Natural killer cell (primary cell): ENCODE measurements around the gene PDZK1. TPM values are rescaled to one million over a fixed set of nuclear protein-coding genes. Genes with fewer than 3 reads are reported as not detected.

Source experiments
- ATAC-seq, 3 donors: fragments of 150-1000 bp in 2 of 3; fragments of 200-7000 bp in 1 of 3; cut with Tn5 transposase; 1 replicate in 1 of 3; 2 replicates in 2 of 3; pipeline ENCODE4 v1.10.0; 2021; ENCODE audit warnings: mild to moderate bottlenecking in 2 of 3, moderate library complexity in 2 of 3
- DNase-seq, 2 donors: peaks; one replicate each; pipeline versions ENCODE4 v3.0.0 to v3.0.0-alpha.2; 2013 to 2021; ENCODE audit warnings: mixed read lengths in 1 of 2
- H3K27ac ChIP-seq: one replicate; pipeline ENCODE4 v1.5.1; 2013; ENCODE audit warnings: mild to moderate bottlenecking, low read length
- H3K27me3 ChIP-seq: one replicate; pipeline ENCODE4 v1.6.1; 2013; ENCODE audit warnings: low read length; ENCODE audit not compliant: control insufficient read depth, insufficient read depth
- H3K36me3 ChIP-seq: one replicate; pipeline ENCODE4 v1.6.1; 2013; ENCODE audit warnings: low read length; ENCODE audit not compliant: control insufficient read depth, insufficient read depth
- H3K4me1 ChIP-seq: one replicate; pipeline ENCODE4 v1.6.1; 2013; ENCODE audit warnings: low read length; ENCODE audit not compliant: control insufficient read depth, insufficient read depth
- H3K4me3 ChIP-seq: one replicate; pipeline ENCODE4 v1.5.1; 2013; ENCODE audit warnings: low read length
- H3K9me3 ChIP-seq: one replicate; pipeline ENCODE4 v1.6.1; 2013; ENCODE audit warnings: low read length; ENCODE audit not compliant: control insufficient read depth, insufficient read depth
- H3K27ac Mint-ChIP-seq, 2 donors: one replicate each; pipeline ENCODE4 v1.8.0; 2022; ENCODE audit warnings: mild to moderate bottlenecking in 2 of 2, mixed read lengths in 2 of 2, moderate library complexity in 1 of 2
- H3K27me3 Mint-ChIP-seq, 2 donors: one replicate each; pipeline ENCODE4 v1.8.0; 2022; ENCODE audit warnings: low read depth in 2 of 2, mixed read lengths in 2 of 2
- H3K36me3 Mint-ChIP-seq: one replicate; pipeline ENCODE4 v1.8.0; 2022; ENCODE audit warnings: mixed read lengths
- H3K4me1 Mint-ChIP-seq, 2 donors: one replicate each; pipeline ENCODE4 v1.8.0; 2022; ENCODE audit warnings: mixed read lengths in 2 of 2
- H3K4me3 Mint-ChIP-seq: one replicate; pipeline ENCODE4 v1.8.0; 2022; ENCODE audit warnings: mild to moderate bottlenecking, moderate library complexity, mixed read lengths
- H3K9me3 Mint-ChIP-seq, 2 donors: one replicate each; pipeline ENCODE4 v1.8.0; 2022; ENCODE audit warnings: mixed read lengths in 2 of 2
- WGBS: methylation state at CpG from one replicate; pipeline ENCODE4 v1.1.7; 2013; ENCODE audit warnings: missing lambda C conversion rate; ENCODE audit not compliant: insufficient coverage; 5-methylcytosine and 5-hydroxymethylcytosine counted together
- intact Hi-C: fragments of 100-400 bp; cut with micrococcal nuclease; formaldehyde crosslinking; loops from one replicate; pipeline ENCODE4 v1.14.2; 2022
- total RNA-seq, 4 donors: library from RNA; stranded (reverse); fragments of 120-200 nt in 1 of 4; gene quantifications; one replicate each; pipeline versions ENCODE4 v1.2.3 to v1.2.4, GENCODE V29; 2013 to 2022
- TF ChIP-seq, protein P1 (sequence below): fragments of 200-600 bp; IDR thresholded peaks from one replicate; pipeline ENCODE4 v1.8.0; 2022; ENCODE audit warnings: antibody characterized with exemption

Gene PDZK1
- total RNA-seq, 3 donors from 2014 or later (not counting 1 experiment from before 2014, with no cell fraction given), result 0.96 to 2.9 (median 1.4) TPM

DNA sequence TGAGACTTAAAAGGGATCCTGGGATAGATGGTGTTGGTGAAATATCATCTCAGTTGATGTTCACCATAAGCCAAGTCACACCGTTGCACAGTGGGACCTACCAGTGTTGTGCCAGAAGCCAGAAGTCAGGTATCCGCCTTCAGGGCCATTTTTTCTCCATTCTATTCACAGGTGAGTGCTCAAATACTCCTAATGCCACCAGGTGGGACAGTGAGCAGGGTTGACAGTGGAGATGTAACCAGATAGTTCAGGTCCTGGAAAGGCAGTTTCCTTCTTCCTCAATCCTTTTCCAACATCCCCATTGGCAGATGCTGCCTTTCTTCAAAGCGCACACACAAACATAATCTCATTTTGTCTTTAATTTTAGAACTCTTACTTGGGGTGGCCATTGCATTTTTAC lies 23.7 kb upstream of the PDZK1 start:
- Histone ChIP-seq H3K27me3 (no peaks in the 10 kb centered on the region), H3K9me3 (no peaks in the 10 kb centered on the region), H3K27ac (no peak overlapping the region), H3K36me3 (peaks cover 55% of the 10 kb centered on the region), H3K4me1 (no peaks in the 10 kb centered on the region), H3K4me3 (no peak overlapping the region)
- WGBS, result 100% methylated on average over 2 of the region's 3 CpGs
- Mint-ChIP-seq H3K4me3 (no peak overlapping the region), H3K27ac (peak overlapping the region; percentile 19 to 68), H3K9me3 (no peaks in the 10 kb centered on the region), H3K4me1 (peaks cover 26 to 31% of the 10 kb centered on the region in 2 donors), H3K27me3 (no peaks in the 10 kb centered on the region), H3K36me3 (peaks cover 9% of the 10 kb centered on the region)
- DNase-seq, result no peak
- intact Hi-C loops, result no loop called here
- no peak for ATAC-seq
- TF ChIP-seq, protein P1, sequence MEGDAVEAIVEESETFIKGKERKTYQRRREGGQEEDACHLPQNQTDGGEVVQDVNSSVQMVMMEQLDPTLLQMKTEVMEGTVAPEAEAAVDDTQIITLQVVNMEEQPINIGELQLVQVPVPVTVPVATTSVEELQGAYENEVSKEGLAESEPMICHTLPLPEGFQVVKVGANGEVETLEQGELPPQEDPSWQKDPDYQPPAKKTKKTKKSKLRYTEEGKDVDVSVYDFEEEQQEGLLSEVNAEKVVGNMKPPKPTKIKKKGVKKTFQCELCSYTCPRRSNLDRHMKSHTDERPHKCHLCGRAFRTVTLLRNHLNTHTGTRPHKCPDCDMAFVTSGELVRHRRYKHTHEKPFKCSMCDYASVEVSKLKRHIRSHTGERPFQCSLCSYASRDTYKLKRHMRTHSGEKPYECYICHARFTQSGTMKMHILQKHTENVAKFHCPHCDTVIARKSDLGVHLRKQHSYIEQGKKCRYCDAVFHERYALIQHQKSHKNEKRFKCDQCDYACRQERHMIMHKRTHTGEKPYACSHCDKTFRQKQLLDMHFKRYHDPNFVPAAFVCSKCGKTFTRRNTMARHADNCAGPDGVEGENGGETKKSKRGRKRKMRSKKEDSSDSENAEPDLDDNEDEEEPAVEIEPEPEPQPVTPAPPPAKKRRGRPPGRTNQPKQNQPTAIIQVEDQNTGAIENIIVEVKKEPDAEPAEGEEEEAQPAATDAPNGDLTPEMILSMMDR, result no peak

DNA sequence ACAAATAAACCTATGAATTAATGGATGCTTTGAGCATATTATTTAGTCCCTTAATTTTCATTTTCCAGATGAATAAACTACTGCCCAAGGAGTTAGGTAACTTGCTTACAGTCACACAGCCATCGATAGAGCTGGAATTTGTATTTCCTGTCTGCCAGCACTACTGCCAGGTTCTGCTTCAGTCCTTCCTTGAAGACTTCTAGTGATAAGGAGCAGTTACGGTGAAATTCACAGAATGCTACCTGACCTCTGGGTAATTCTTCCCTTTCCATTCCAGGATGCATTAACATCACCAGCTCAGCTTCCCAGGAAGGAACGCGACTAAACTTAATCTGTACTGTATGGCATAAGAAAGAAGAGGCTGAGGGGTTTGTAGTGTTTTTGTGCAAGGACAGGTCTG lies 23.3 kb upstream of the PDZK1 start:
- H3K27ac ChIP-seq, result no peak overlapping the region
- no peaks in the 10 kb centered on the region for H3K9me3 ChIP-seq
- intact Hi-C loops, result no loop called here
- no peaks in the 10 kb centered on the region for H3K27me3 ChIP-seq
- H3K4me1 ChIP-seq, result no peaks in the 10 kb centered on the region
- no peaks in the 10 kb centered on the region for H3K9me3 Mint-ChIP-seq
- ATAC-seq, result no peak
- H3K4me3 ChIP-seq, result no peak overlapping the region
- WGBS, result 97% methylated on average over 4 of the region's 4 CpGs
- no peaks in the 10 kb centered on the region for H3K27me3 Mint-ChIP-seq
- H3K36me3 Mint-ChIP-seq, result peaks cover 9% of the 10 kb centered on the region
- H3K36me3 ChIP-seq, result peaks cover 53% of the 10 kb centered on the region
- H3K27ac Mint-ChIP-seq, result peak overlapping the region; percentile 19 to 68
- no peak overlapping the region for H3K4me3 Mint-ChIP-seq
- DNase-seq, result no peak
- H3K4me1 Mint-ChIP-seq, result peaks cover 26 to 31% of the 10 kb centered on the region in 2 donors
- TF ChIP-seq, protein P1, result no peak

GRCh38 chr1:145729666-145730436 lies 22.7 kb upstream of the PDZK1 start:
- Histone ChIP-seq H3K27me3 (no peaks in the 10 kb centered on the region), H3K36me3 (peaks cover 49% of the 10 kb centered on the region), H3K9me3 (no peaks in the 10 kb centered on the region), H3K27ac (no peak overlapping the region), H3K4me1 (no peaks in the 10 kb centered on the region), H3K4me3 (no peak overlapping the region)
- Mint-ChIP-seq H3K27ac (peak overlapping the region; percentile 12 to 49), H3K4me3 (no peak overlapping the region), H3K9me3 (no peaks in the 10 kb centered on the region), H3K36me3 (peaks cover 9% of the 10 kb centered on the region), H3K4me1 (peaks cover 26 to 31% of the 10 kb centered on the region in 2 donors), H3K27me3 (no peaks in the 10 kb centered on the region)
- DNase-seq (no peak), ATAC-seq (no peak)
- intact Hi-C loops, result no loop called here
- WGBS, result 95% methylated on average over 5 of the region's 5 CpGs
- TF ChIP-seq, protein P1, result no peak
